WTC11 (cell line): ENCODE measurements around the gene ARHGAP30. TPM values are rescaled to one million over a fixed set of nuclear protein-coding genes. Genes with fewer than 3 reads are reported as not detected.
A peak's percentile ranks its signal among the peaks of the same experiment; 100 is the strongest.

Source experiments
- ARID4B ChIP-seq: sonication (generic); formaldehyde crosslinking; IDR thresholded peaks from 2 replicates; pipeline ENCODE4 v1.8.0; 2023; ENCODE audit warnings: missing genetic modification reagents, mild to moderate bottlenecking, borderline replicate concordance
- CTCF ChIP-seq: fragments of 200-600 bp; IDR thresholded peaks from 2 replicates; pipeline ENCODE4 v1.8.0; 2022; ENCODE audit warnings: antibody characterized with exemption
- E2F5 ChIP-seq: sonication (generic); formaldehyde crosslinking; IDR thresholded peaks from 2 replicates; pipeline ENCODE4 v1.8.1; 2022; ENCODE audit warnings: mild to moderate bottlenecking, moderate library complexity, missing genetic modification reagents
- ESRRA ChIP-seq: sonication (generic); formaldehyde crosslinking; IDR thresholded peaks from 2 replicates; pipeline ENCODE4 v1.8.1; 2022; ENCODE audit warnings: mild to moderate bottlenecking, missing genetic modification reagents, borderline replicate concordance
- GRHL2 ChIP-seq: fragments of 250-450 bp; sonication (Bioruptor Pico); IDR thresholded peaks from 2 replicates; pipeline ENCODE4 v1.8.0; 2022; ENCODE audit warnings: mild to moderate bottlenecking, moderate library complexity; ENCODE audit not compliant: insufficient replicate concordance, severe bottlenecking
- MLX ChIP-seq: sonication (generic); formaldehyde crosslinking; IDR thresholded peaks from 2 replicates; pipeline ENCODE4 v1.8.1; 2023; ENCODE audit warnings: mild to moderate bottlenecking, missing genetic modification reagents, moderate library complexity
- MYBL2 ChIP-seq: sonication (generic); formaldehyde crosslinking; IDR thresholded peaks from 2 replicates; pipeline ENCODE4 v1.8.1; 2023; ENCODE audit warnings: mild to moderate bottlenecking, moderate library complexity, missing genetic modification reagents
- SP1 ChIP-seq: sonication (generic); formaldehyde crosslinking; conservative IDR thresholded peaks from 2 replicates; pipeline ENCODE4 v1.8.1; 2022; ENCODE audit warnings: missing genetic modification reagents
- USF2 ChIP-seq: sonication (generic); formaldehyde crosslinking; IDR thresholded peaks from 2 replicates; pipeline ENCODE4 v1.8.1; 2023; ENCODE audit warnings: mild to moderate bottlenecking, missing genetic modification reagents, moderate library complexity
- ZNF121 ChIP-seq: sonication (generic); formaldehyde crosslinking; IDR thresholded peaks from 2 replicates; pipeline ENCODE4 v1.8.0; 2023; ENCODE audit warnings: missing genetic modification reagents
- ZNF232 ChIP-seq: sonication (generic); formaldehyde crosslinking; IDR thresholded peaks from 2 replicates; pipeline ENCODE4 v1.8.0; 2022; ENCODE audit warnings: mild to moderate bottlenecking, missing genetic modification reagents
- ZNF263 ChIP-seq: sonication (generic); formaldehyde crosslinking; IDR thresholded peaks from 2 replicates; pipeline ENCODE4 v1.8.1; 2022; ENCODE audit warnings: low read depth, mild to moderate bottlenecking, moderate library complexity, missing genetic modification reagents
- ZNF281 ChIP-seq: sonication (generic); formaldehyde crosslinking; IDR thresholded peaks from 2 replicates; pipeline ENCODE4 v1.8.0; 2023; ENCODE audit warnings: mild to moderate bottlenecking, missing genetic modification reagents
- ZNF416 ChIP-seq: fragments of 250-450 bp; sonication (Bioruptor Pico); IDR thresholded peaks from 2 replicates; pipeline ENCODE4 v1.9.0; 2021; ENCODE audit warnings: mild to moderate bottlenecking, inconsistent platforms
- ZNF512 ChIP-seq: sonication (generic); formaldehyde crosslinking; IDR thresholded peaks from 2 replicates; pipeline ENCODE4 v1.8.1; 2022; ENCODE audit warnings: missing genetic modification reagents, borderline replicate concordance
- ZNF671 ChIP-seq: fragments of 250-450 bp; sonication (Bioruptor Pico); IDR thresholded peaks from 2 replicates; pipeline ENCODE4 v1.8.0; 2021; ENCODE audit warnings: mild to moderate bottlenecking
- total RNA-seq: library from RNA; stranded (reverse); gene quantifications from 3 replicates; pipeline ENCODE4 v1.2.3, GENCODE V29; 2021

The ARHGAP30 gene
- total RNA-seq, 1 experiment from 2014 or later: 0.52 TPM

- no peak for TF ChIP-seq CTCF
- TF ChIP-seq ESRRA (CRISPR knock-in tag): no peak; the same call in none of the 2 replicates
- 0 out of 2 replicates have a peak, but pooled peaks have one; percentile 38 for TF ChIP-seq ZNF281 (CRISPR knock-in tag)
- peak; percentile 32; the same call in 1 of the 2 replicates for TF ChIP-seq USF2
- no peak for TF ChIP-seq GRHL2 (CRISPR knock-in tag)
- TF ChIP-seq ZNF512: no peak
- TF ChIP-seq ARID4B (CRISPR knock-in tag): 0 out of 2 replicates have a peak, but pooled peaks have one; percentile 78
- peak; percentile 71 for TF ChIP-seq ZNF416 (CRISPR knock-in tag)
- no peak for TF ChIP-seq ZNF121 (CRISPR knock-in tag)
- peak; percentile 82 for TF ChIP-seq SP1 (CRISPR knock-in tag)
- TF ChIP-seq ZNF263: no peak
- no peak for TF ChIP-seq ZNF232
- TF ChIP-seq ZNF671 (CRISPR knock-in tag): no peak
- no peak for TF ChIP-seq E2F5 (CRISPR knock-in tag)
- TF ChIP-seq MLX (CRISPR knock-in tag): no peak
- no peak; the same call in 1 of the 2 replicates for TF ChIP-seq MYBL2 (CRISPR knock-in tag)
These were observed 31.1 kb downstream of the ARHGAP30 start, which contains the start of gene TSTD1 (continued) for GRCh38 chr1:161038523-161039153.
